GM23338 (cell line): ENCODE results near the gene HOXD1. TPM values are rescaled to one million over a fixed set of nuclear protein-coding genes. Genes with fewer than 3 reads are reported as not detected.

Experiments
- ATAC-seq: fragments of 200-7000 bp; cut with Tn5 transposase; 3 replicates; pipeline ENCODE4 v1.9.1; 2020
- DNase-seq: peaks from one replicate; pipeline ENCODE4 v3.0.0-alpha.2; 2015; ENCODE audit warnings: low spot score
- H2AFZ ChIP-seq: fragments of 200-600 bp; sonication (generic); 2 replicates; pipeline ENCODE4 v1.8.0; 2016; ENCODE audit warnings: antibody characterized with exemption, mild to moderate bottlenecking, moderate library complexity
- H3F3A ChIP-seq: fragments of 200-600 bp; sonication (generic); replicated peaks from 2 replicates; pipeline ENCODE4 v1.8.0; 2017; ENCODE audit warnings: antibody characterized with exemption, mixed run types, low read depth
- H3K27ac ChIP-seq: fragments of 200-600 bp; sonication (generic); 2 replicates; pipeline ENCODE4 v1.6.1; 2016; ENCODE audit warnings: low read depth
- H3K27me3 ChIP-seq: fragments of 200-600 bp; sonication (generic); 2 replicates; pipeline ENCODE4 v1.8.0; 2016; ENCODE audit warnings: mild to moderate bottlenecking, mixed run types, moderate library complexity; ENCODE audit not compliant: insufficient read depth
- H3K36me3 ChIP-seq: fragments of 200-600 bp; sonication (generic); 2 replicates; pipeline ENCODE4 v1.8.0; 2016; ENCODE audit warnings: mild to moderate bottlenecking; ENCODE audit not compliant: insufficient read depth
- H3K4me1 ChIP-seq: fragments of 200-600 bp; sonication (generic); 2 replicates; pipeline ENCODE4 v1.8.0; 2016; ENCODE audit warnings: mild to moderate bottlenecking, moderate library complexity; ENCODE audit not compliant: insufficient read depth
- H3K4me2 ChIP-seq: fragments of 200-600 bp; sonication (generic); 2 replicates; pipeline ENCODE4 v1.7.1; 2017; ENCODE audit warnings: mixed run types
- H3K4me3 ChIP-seq: fragments of 200-600 bp; sonication (generic); 2 replicates; pipeline ENCODE4 v1.6.1; 2016; ENCODE audit warnings: mixed run types
- H3K79me2 ChIP-seq: fragments of 200-600 bp; sonication (generic); replicated peaks from 2 replicates; pipeline ENCODE4 v1.8.0; 2017; ENCODE audit warnings: mild to moderate bottlenecking; ENCODE audit not compliant: insufficient read depth
- H3K9me2 ChIP-seq: fragments of 200-600 bp; sonication (generic); 2 replicates; pipeline ENCODE4 v1.8.0; 2017; ENCODE audit not compliant: insufficient read depth
- H4K20me1 ChIP-seq: fragments of 200-600 bp; sonication (generic); replicated peaks from 2 replicates; pipeline ENCODE4 v1.8.0; 2017; ENCODE audit warnings: mild to moderate bottlenecking; ENCODE audit not compliant: insufficient read depth
- H3K27ac Mint-ChIP-seq: 2 replicates; pipeline ENCODE4 v1.8.0; 2020; ENCODE audit warnings: inconsistent platforms, mild to moderate bottlenecking, moderate library complexity, mixed read lengths
- H3K27me3 Mint-ChIP-seq: 3 replicates; pipeline ENCODE4 v1.8.0; 2022; ENCODE audit warnings: low read depth, mild to moderate bottlenecking, moderate library complexity, mixed read lengths, inconsistent platforms; ENCODE audit not compliant: insufficient read depth, poor library complexity
- H3K36me3 Mint-ChIP-seq: 3 replicates; pipeline ENCODE4 v1.8.0; 2021; ENCODE audit warnings: low read depth, mild to moderate bottlenecking, inconsistent platforms, moderate library complexity, mixed read lengths
- H3K4me1 Mint-ChIP-seq: 3 replicates; pipeline ENCODE4 v1.8.0; 2020; ENCODE audit warnings: mild to moderate bottlenecking, inconsistent platforms, mixed read lengths
- H3K4me3 Mint-ChIP-seq: 3 replicates; pipeline ENCODE4 v1.8.0; 2021; ENCODE audit warnings: moderate library complexity, mild to moderate bottlenecking, inconsistent platforms, mixed read lengths
- H3K9me3 Mint-ChIP-seq: 3 replicates; pipeline ENCODE4 v1.8.0; 2020; ENCODE audit warnings: moderate library complexity, mild to moderate bottlenecking, inconsistent platforms, mixed read lengths
- CREB1 ChIP-seq: fragments of 250-450 bp; sonication (Bioruptor Pico); IDR thresholded peaks from 2 replicates; pipeline ENCODE4 v1.5.0; 2020; ENCODE audit warnings: low read depth, mild to moderate bottlenecking, moderate library complexity
- CTCF ChIP-seq, 2 experiments: fragments of 200-600 bp in 1 of 2; sonication (generic) in 1 of 2; conservative IDR thresholded peaks; 2 replicates each; pipeline versions ENCODE4 v1.5.1 to v1.6.1; 2016 to 2017; ENCODE audit warnings: antibody characterized with exemption in 2 of 2, low read depth in 2 of 2, mild to moderate bottlenecking in 2 of 2, moderate library complexity in 1 of 2
- ETS1 ChIP-seq: IDR thresholded peaks from 2 replicates; pipeline ENCODE4 v1.6.1; 2016; ENCODE audit warnings: antibody characterized with exemption
- EZH2 ChIP-seq: fragments of 200-600 bp; sonication (generic); IDR thresholded peaks from one replicate; pipeline ENCODE4 v1.8.0; 2017; ENCODE audit warnings: antibody characterized with exemption, mild to moderate bottlenecking, low read depth; ENCODE audit not compliant: unreplicated experiment
- EZH2phosphoT487 ChIP-seq: fragments of 200-600 bp; sonication (generic); IDR thresholded peaks from one replicate; pipeline ENCODE4 v1.8.1; 2018; ENCODE audit warnings: antibody characterized with exemption; ENCODE audit not compliant: unreplicated experiment
- JUNB ChIP-seq: IDR thresholded peaks from one replicate; pipeline ENCODE4 v1.6.1; 2016; ENCODE audit warnings: antibody characterized with exemption; ENCODE audit not compliant: unreplicated experiment
- NANOG ChIP-seq: IDR thresholded peaks from 2 replicates; pipeline ENCODE4 v1.6.1; 2016; ENCODE audit warnings: antibody characterized with exemption, borderline replicate concordance
- POLR2AphosphoS5 ChIP-seq: IDR thresholded peaks from 2 replicates; pipeline ENCODE4 v1.6.1; 2016; ENCODE audit warnings: antibody characterized with exemption, low read depth
- REST ChIP-seq: IDR thresholded peaks from one replicate; pipeline ENCODE4 v1.6.1; 2018; ENCODE audit warnings: antibody characterized with exemption; ENCODE audit not compliant: unreplicated experiment
- STAT1 ChIP-seq: IDR thresholded peaks from one replicate; pipeline ENCODE4 v1.6.1; 2016; ENCODE audit warnings: antibody characterized with exemption; ENCODE audit not compliant: unreplicated experiment
- ZNF114 ChIP-seq: fragments of 250-450 bp; sonication (Bioruptor Pico); IDR thresholded peaks from 2 replicates; pipeline ENCODE4 v1.5.0; 2020; ENCODE audit warnings: mild to moderate bottlenecking, moderate library complexity
- ZNF331 ChIP-seq: fragments of 250-450 bp; sonication (Bioruptor Pico); IDR thresholded peaks from 2 replicates; pipeline ENCODE4 v1.5.0; 2020; ENCODE audit warnings: low read depth, mild to moderate bottlenecking, moderate library complexity
- ZNF462 ChIP-seq: fragments of 250-450 bp; sonication (Bioruptor Pico); IDR thresholded peaks from 2 replicates; pipeline ENCODE4 v1.5.0; 2020; ENCODE audit warnings: mild to moderate bottlenecking, moderate library complexity
- polyA plus RNA-seq: library from polyadenylated mRNA; unstranded; fragments of >200 nt; fragmentation: Nextera tagmentation; extraction: Ambion mirVana; gene quantifications from 2 replicates; pipeline ENCODE4 v1.2.1, GENCODE V29; 2016
- total RNA-seq: library from RNA; depleted of rRNA; stranded (reverse); fragments of >200 nt; shearing (Covaris generic); gene quantifications from 2 replicates; pipeline ENCODE4 v1.2.3, GENCODE V29; 2014

Gene HOXD1
- total and polyA plus RNA-seq, 2 experiments from 2014 or later: not detected

GRCh38 chr2:176146645-176147044 lies 41.8 kb upstream of the HOXD1 start:
- Histone ChIP-seq H3K27ac (no peak overlapping the region), H2AFZ (no peak overlapping the region), H3K9me2 (no peaks in the 10 kb centered on the region), H3K4me1 (peaks cover 13% of the 10 kb centered on the region), H3F3A (peaks cover 22% of the 10 kb centered on the region; the same call in 1 of the 2 replicates), H3K79me2 (no peaks in the 10 kb centered on the region), H3K36me3 (no peaks in the 10 kb centered on the region), H3K4me2 (no peak overlapping the region), H4K20me1 (peaks cover 34% of the 10 kb centered on the region), H3K27me3 (peaks cover 100% of the 10 kb centered on the region), H3K4me3 (no peak overlapping the region)
- Mint-ChIP-seq H3K27me3 (peaks cover 100% of the 10 kb centered on the region), H3K36me3 (no peaks in the 10 kb centered on the region), H3K4me3 (no peak overlapping the region), H3K9me3 (0 out of 3 replicates have a peak, but pooled peaks cover 2% of the 10 kb centered on the region), H3K4me1 (peaks cover 15% of the 10 kb centered on the region), H3K27ac (no peak overlapping the region)
- no peak for TF ChIP-seq STAT1
- no peak for TF ChIP-seq ETS1
- no peak for TF ChIP-seq ZNF462 (CRISPR knock-in tag)
- TF ChIP-seq CTCF (conservative IDR thresholded peaks at IDR 0.05; ENCODE audit: low read depth in 2 of 2): no peak
- TF ChIP-seq CREB1 (CRISPR knock-in tag): no peak
- TF ChIP-seq NANOG: no peak
- TF ChIP-seq EZH2phosphoT487: no peak
- no peak for TF ChIP-seq JUNB
- no peak for TF ChIP-seq ZNF331
- TF ChIP-seq REST: no peak
- no peak for TF ChIP-seq ZNF114 (CRISPR knock-in tag)
- TF ChIP-seq EZH2: no peak
- TF ChIP-seq POLR2AphosphoS5: no peak
- ATAC-seq (no peak), DNase-seq (no peak)
